ENCODE measurements around the gene CLNS1A. TPM values are rescaled to one million over a fixed set of nuclear protein-coding genes. Genes with fewer than 3 reads are reported as not detected.
"Not testable (repeated sequence)": the region's sequence is repeated elsewhere in the genome, so short reads cannot be mapped to it uniquely, and the experiment has no call there.

The CLNS1A gene
- polyA plus RNA-seq, 1 donor, result 165 TPM

DNA sequence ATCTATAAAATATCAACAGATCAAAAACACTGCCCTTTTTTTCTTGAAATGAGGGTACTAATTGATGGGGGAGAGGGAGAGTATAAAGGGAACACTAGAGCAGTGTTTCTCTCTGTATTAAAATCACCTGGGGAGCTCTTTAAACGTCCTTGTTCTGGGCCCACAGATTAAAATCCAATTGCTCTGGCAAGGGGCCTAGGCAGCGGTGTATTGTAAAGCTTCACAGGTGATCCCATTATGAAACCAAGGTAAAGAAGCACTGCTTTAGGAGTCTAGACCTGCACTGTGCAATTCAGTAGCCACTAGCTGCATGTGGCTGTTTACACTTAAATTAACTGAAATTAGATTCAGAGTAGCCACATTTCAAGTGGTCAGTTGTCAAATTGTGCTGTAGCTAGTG lies 44.9 kb downstream of the CLNS1A start:
- Histone ChIP-seq H3K4me3 (ENCODE audit: low read length) (peak overlapping the region; percentile 80), H3K27me3 (ENCODE audit: control insufficient read depth, insufficient read depth, low read length) (no peaks in the 10 kb centered on the region), H3K9me3 (ENCODE audit: control insufficient read depth, low read depth, low read length) (no peaks in the 10 kb centered on the region), H3K27ac (ENCODE audit: low read length) (peak overlapping the region; percentile 94), H3K4me1 (ENCODE audit: control insufficient read depth, insufficient read depth, low read length) (peaks cover 6% of the 10 kb centered on the region), H3K36me3 (ENCODE audit: control insufficient read depth, insufficient read depth, low read length) (no peaks in the 10 kb centered on the region)
- peak in 1 of 2 donors; percentile 32 for DNase-seq
- no CpG with 5 or more reads among the region's 2 CpGs for WGBS (ENCODE audit: insufficient coverage, low lambda C conversion rate)

DNA sequence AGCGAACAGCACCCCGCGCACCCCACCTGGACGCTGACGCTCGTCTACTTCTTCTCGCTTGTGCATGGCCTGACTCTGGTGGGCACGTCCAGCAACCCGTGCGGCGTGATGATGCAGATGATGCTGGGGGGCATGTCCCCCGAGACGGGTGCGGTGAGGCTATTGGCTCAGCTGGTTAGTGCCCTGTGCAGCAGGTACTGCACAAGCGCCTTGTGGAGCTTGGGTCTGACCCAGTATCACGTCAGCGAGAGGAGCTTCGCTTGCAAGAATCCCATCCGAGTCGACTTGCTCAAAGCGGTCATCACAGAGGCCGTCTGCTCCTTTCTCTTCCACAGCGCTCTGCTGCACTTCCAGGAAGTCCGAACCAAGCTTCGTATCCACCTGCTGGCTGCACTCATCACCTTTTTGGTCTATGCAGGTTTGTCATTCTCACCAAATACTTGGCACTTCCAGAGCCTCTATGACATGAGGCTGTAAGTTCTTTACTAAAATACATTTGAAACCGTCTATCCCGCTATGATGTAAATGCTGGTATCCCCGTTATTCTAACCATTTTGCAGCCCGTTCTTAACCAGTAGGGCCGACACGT lies 47.3 kb downstream of the CLNS1A start:
- peak overlapping the region; percentile 94 for H3K27ac ChIP-seq (ENCODE audit: low read length)
- no CpG with 5 or more reads among the region's 31 CpGs for WGBS (ENCODE audit: insufficient coverage, low lambda C conversion rate)
- DNase-seq, result peak; percentile 38 to 81

DNA sequence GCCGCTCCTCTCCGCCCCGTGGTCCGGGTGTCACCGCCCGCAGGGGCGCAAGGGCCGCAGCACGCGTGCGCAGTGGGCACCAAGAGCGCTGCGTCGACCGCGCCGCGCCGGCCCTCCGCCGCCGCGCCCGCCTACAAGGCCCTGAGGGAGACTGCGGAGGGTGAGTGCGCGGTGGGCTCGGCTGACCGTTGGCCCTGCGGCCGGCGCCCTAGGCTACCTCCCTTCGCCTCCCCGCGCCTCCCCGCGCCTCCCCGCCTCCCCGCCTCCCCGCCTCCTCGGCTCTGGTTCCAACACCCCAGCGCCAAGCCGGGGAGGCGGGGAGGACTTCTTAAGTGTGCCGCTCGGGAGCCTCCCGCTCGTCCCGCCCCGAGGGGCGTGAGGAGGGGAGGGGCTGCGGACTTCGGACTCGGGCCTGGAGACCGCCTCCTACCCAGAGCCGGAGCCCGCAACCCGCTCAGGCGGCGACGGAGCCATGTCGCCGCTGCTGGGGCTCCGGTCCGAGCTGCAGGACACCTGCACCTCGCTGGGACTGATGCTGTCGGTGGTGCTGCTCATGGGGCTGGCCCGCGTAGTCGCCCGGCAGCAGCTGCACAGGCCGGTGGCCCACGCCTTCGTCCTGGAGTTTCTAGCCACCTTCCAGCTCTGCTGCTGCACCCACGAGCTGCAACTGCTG lies 47.9 kb downstream of the CLNS1A start, which contains the start of gene AQP11:
Gene AQP11 (plus strand): TSS at position 433 of the 673 bp plus-strand sequence. CDS start 40 bp downstream, at position 473.
- H3K27ac ChIP-seq (ENCODE audit: low read length), result peak within 1 kb of the TSS; percentile 94
- peak within 1 kb of the TSS; percentile 80 for H3K4me3 ChIP-seq (ENCODE audit: low read length)
- peak; percentile 96 to 97 for DNase-seq
- no peaks in the 10 kb centered on the region for H3K27me3 ChIP-seq (ENCODE audit: control insufficient read depth, insufficient read depth, low read length)
- no peaks in the 10 kb centered on the region for H3K36me3 ChIP-seq (ENCODE audit: control insufficient read depth, insufficient read depth, low read length)
- peaks cover 6% of the 10 kb centered on the region for H3K4me1 ChIP-seq (ENCODE audit: control insufficient read depth, insufficient read depth, low read length)
- no peaks in the 10 kb centered on the region for H3K9me3 ChIP-seq (ENCODE audit: control insufficient read depth, low read depth, low read length)
- no CpG with 5 or more reads among the region's 75 CpGs for WGBS (ENCODE audit: insufficient coverage, low lambda C conversion rate)

More for the DNA sequence above, 47.3 kb downstream of the CLNS1A start:
- no peaks in the 10 kb centered on the region for H3K9me3 ChIP-seq (ENCODE audit: control insufficient read depth, low read depth, low read length)
- H3K36me3 ChIP-seq (ENCODE audit: control insufficient read depth, insufficient read depth, low read length), result no peaks in the 10 kb centered on the region
- no peaks in the 10 kb centered on the region for H3K27me3 ChIP-seq (ENCODE audit: control insufficient read depth, insufficient read depth, low read length)
- H3K4me3 ChIP-seq (ENCODE audit: low read length), result peak overlapping the region; percentile 80
- peaks cover 6% of the 10 kb centered on the region for H3K4me1 ChIP-seq (ENCODE audit: control insufficient read depth, insufficient read depth, low read length)

DNA sequence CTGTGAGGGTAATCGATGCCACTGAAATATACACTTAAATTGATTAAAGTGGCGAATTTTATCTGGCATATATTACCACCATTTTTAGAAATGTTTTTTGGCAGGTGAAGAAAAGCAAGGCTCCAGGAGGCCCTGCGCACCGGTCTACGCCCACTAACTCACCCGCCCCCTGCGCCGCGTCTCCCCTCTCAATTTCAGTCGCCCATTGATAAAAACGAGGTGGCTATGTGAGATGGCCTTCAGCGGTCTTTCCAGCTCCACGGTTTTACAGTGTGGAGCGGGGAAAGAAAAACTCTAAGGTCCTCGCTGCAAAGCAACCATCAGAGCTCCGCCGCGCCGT lies 48.4 kb downstream of the CLNS1A start:
- Histone ChIP-seq H3K27me3 (ENCODE audit: control insufficient read depth, insufficient read depth, low read length) (no peaks in the 10 kb centered on the region), H3K36me3 (ENCODE audit: control insufficient read depth, insufficient read depth, low read length) (no peaks in the 10 kb centered on the region), H3K4me1 (ENCODE audit: control insufficient read depth, insufficient read depth, low read length) (peaks cover 6% of the 10 kb centered on the region), H3K9me3 (ENCODE audit: control insufficient read depth, low read depth, low read length) (no peaks in the 10 kb centered on the region), H3K4me3 (ENCODE audit: low read length) (peak overlapping the region; percentile 80), H3K27ac (ENCODE audit: low read length) (peak overlapping the region; percentile 94)
- no CpG with 5 or more reads among the region's 19 CpGs for WGBS (ENCODE audit: insufficient coverage, low lambda C conversion rate)
- no peak for DNase-seq

- H3K9me3 ChIP-seq (ENCODE audit: control insufficient read depth, low read depth, low read length), result peaks cover 15% of the 10 kb centered on the region
Observed at GRCh38 chr11:77580712-77581337, 56.8 kb downstream of the CLNS1A start.

GRCh38 chr11:77575428-77575827 lies 62.2 kb downstream of the CLNS1A start:
- not testable (repeated sequence) for H3K27ac ChIP-seq (ENCODE audit: low read length); H3K27me3 ChIP-seq (ENCODE audit: control insufficient read depth, insufficient read depth, low read length); DNase-seq; H3K4me3 ChIP-seq (ENCODE audit: low read length); H3K9me3 ChIP-seq (ENCODE audit: control insufficient read depth, low read depth, low read length); H3K4me1 ChIP-seq (ENCODE audit: control insufficient read depth, insufficient read depth, low read length); H3K36me3 ChIP-seq (ENCODE audit: control insufficient read depth, insufficient read depth, low read length)
- 0% methylated on average over 1 of the region's 1 CpG for WGBS (ENCODE audit: insufficient coverage, low lambda C conversion rate)

More at GRCh38 chr11:77580712-77581337, 56.8 kb downstream of the CLNS1A start:
- Histone ChIP-seq H3K4me3 (ENCODE audit: low read length) (no peak overlapping the region), H3K27ac (ENCODE audit: low read length) (no peak overlapping the region), H3K36me3 (ENCODE audit: control insufficient read depth, insufficient read depth, low read length) (no peaks in the 10 kb centered on the region), H3K27me3 (ENCODE audit: control insufficient read depth, insufficient read depth, low read length) (no peaks in the 10 kb centered on the region), H3K4me1 (ENCODE audit: control insufficient read depth, insufficient read depth, low read length) (no peaks in the 10 kb centered on the region)
- WGBS (ENCODE audit: insufficient coverage, low lambda C conversion rate), result 100% methylated on average over 1 of the region's 5 CpGs
- DNase-seq, result no peak

GRCh38 chr11:77570896-77571295 lies 66.7 kb downstream of the CLNS1A start:
- 0% methylated on average over 1 of the region's 1 CpG for WGBS (ENCODE audit: insufficient coverage, low lambda C conversion rate)
- H3K4me3 ChIP-seq (ENCODE audit: low read length); H3K9me3 ChIP-seq (ENCODE audit: control insufficient read depth, low read depth, low read length); H3K27ac ChIP-seq (ENCODE audit: low read length); DNase-seq; H3K27me3 ChIP-seq (ENCODE audit: control insufficient read depth, insufficient read depth, low read length); H3K36me3 ChIP-seq (ENCODE audit: control insufficient read depth, insufficient read depth, low read length): not testable (repeated sequence)
- H3K4me1 ChIP-seq (ENCODE audit: control insufficient read depth, insufficient read depth, low read length), result peaks cover 15% of the 10 kb centered on the region

GRCh38 chr11:77569676-77570070 lies 67.9 kb downstream of the CLNS1A start:
- H3K4me1 ChIP-seq (ENCODE audit: control insufficient read depth, insufficient read depth, low read length), result peaks cover 15% of the 10 kb centered on the region
- no peaks in the 10 kb centered on the region for H3K36me3 ChIP-seq (ENCODE audit: control insufficient read depth, insufficient read depth, low read length)
- WGBS (ENCODE audit: insufficient coverage, low lambda C conversion rate), result no CpG with 5 or more reads among the region's 2 CpGs
- no peak overlapping the region for H3K4me3 ChIP-seq (ENCODE audit: low read length)
- no peak for DNase-seq
- no peaks in the 10 kb centered on the region for H3K27me3 ChIP-seq (ENCODE audit: control insufficient read depth, insufficient read depth, low read length)
- no peak overlapping the region for H3K27ac ChIP-seq (ENCODE audit: low read length)
- no peaks in the 10 kb centered on the region for H3K9me3 ChIP-seq (ENCODE audit: control insufficient read depth, low read depth, low read length)

GRCh38 chr11:77568916-77569675 lies 68.5 kb downstream of the CLNS1A start:
- no peaks in the 10 kb centered on the region for H3K9me3 ChIP-seq (ENCODE audit: control insufficient read depth, low read depth, low read length)
- no peaks in the 10 kb centered on the region for H3K36me3 ChIP-seq (ENCODE audit: control insufficient read depth, insufficient read depth, low read length)
- H3K27ac ChIP-seq (ENCODE audit: low read length), result peak overlapping the region; percentile 50
- H3K27me3 ChIP-seq (ENCODE audit: control insufficient read depth, insufficient read depth, low read length), result no peaks in the 10 kb centered on the region
- DNase-seq, result peak; percentile 53 to 75
- H3K4me3 ChIP-seq (ENCODE audit: low read length), result no peak overlapping the region
- H3K4me1 ChIP-seq (ENCODE audit: control insufficient read depth, insufficient read depth, low read length), result peaks cover 15% of the 10 kb centered on the region
- 100% methylated on average over 1 of the region's 3 CpGs for WGBS (ENCODE audit: insufficient coverage, low lambda C conversion rate)

DNA sequence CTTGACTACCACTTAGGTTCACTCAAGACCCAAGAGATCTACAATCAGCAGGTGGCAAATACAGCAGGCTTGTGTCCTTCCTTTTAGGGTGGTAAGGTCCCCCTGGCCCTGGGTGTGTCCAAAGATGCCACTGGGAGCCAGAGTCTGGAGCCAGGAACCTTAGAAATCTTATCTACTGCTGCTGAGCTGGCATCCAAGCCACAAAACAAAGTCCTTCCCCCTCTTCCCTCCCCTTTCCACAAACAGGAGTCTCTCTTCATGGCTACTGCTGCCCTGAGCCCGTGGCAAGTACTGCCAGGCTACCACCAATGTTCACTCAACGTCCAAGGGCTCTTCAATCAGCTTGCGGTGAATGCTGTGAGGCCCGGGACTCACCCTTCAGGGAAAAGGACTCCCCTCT lies 69.3 kb downstream of the CLNS1A start:
- WGBS (ENCODE audit: insufficient coverage, low lambda C conversion rate), result no CpG with 5 or more reads among the region's 4 CpGs
- Histone ChIP-seq H3K4me3 (ENCODE audit: low read length) (no peak overlapping the region), H3K36me3 (ENCODE audit: control insufficient read depth, insufficient read depth, low read length) (no peaks in the 10 kb centered on the region), H3K27me3 (ENCODE audit: control insufficient read depth, insufficient read depth, low read length) (no peaks in the 10 kb centered on the region), H3K4me1 (ENCODE audit: control insufficient read depth, insufficient read depth, low read length) (peaks cover 15% of the 10 kb centered on the region), H3K9me3 (ENCODE audit: control insufficient read depth, low read depth, low read length) (no peaks in the 10 kb centered on the region), H3K27ac (ENCODE audit: low read length) (peak overlapping the region; percentile 50)
- DNase-seq, result peak; percentile 17 to 51

All from large intestine (tissue), 3 donors.